GM12874 (cell line): ENCODE data around the gene EPB41L4B.

Source experiments
- TF ChIP-seq, protein P1 (sequence below): IDR thresholded peaks from 2 replicates; pipeline ENCODE4 v1.5.1; 2011; ENCODE audit warnings: low read depth, mild to moderate bottlenecking, control low read depth, low read length, moderate library complexity; ENCODE audit not compliant: insufficient read depth

Gene EPB41L4B

DNA sequence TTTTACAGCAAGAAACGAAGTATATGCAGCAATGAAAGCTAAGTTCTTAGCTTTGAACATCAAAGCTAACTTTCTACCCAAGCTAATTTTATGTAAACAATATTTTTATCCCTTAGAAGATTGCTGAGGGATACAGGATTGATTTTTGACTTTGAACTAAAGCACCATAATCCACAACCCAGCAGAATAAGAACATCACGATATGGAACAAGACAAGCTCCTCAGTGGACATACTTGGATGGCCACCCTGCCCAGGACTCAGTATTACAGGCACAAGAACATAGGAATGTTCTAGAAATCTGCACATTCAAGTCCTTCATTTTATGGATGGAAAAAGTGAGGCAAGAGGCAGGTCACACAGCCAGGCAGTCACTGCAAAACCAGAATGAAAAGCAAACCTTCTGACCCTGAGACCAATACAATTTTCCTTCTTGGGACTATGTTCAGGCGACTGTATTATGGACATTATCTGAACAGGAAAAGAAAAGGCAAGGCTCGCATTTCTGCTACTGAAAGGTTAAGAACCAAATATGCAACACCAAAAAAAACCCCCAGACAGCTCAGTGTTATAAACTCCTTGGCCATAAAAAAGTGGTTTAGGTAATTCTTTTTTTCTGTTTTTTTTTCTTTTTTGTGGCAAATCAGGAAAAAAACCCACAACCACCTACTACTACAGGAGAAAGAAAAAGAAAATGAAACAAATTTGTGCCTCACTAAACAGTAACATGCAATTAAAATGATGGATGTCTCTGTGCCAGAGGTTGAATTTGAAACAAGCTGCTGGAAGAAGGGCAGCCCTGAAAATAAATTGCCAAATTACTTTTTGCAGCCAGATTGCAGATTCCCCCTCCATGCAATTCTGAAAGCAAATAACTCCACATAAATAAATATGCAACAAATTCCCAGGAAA lies 25.4 kb downstream of the EPB41L4B start:
- TF ChIP-seq, protein P1, sequence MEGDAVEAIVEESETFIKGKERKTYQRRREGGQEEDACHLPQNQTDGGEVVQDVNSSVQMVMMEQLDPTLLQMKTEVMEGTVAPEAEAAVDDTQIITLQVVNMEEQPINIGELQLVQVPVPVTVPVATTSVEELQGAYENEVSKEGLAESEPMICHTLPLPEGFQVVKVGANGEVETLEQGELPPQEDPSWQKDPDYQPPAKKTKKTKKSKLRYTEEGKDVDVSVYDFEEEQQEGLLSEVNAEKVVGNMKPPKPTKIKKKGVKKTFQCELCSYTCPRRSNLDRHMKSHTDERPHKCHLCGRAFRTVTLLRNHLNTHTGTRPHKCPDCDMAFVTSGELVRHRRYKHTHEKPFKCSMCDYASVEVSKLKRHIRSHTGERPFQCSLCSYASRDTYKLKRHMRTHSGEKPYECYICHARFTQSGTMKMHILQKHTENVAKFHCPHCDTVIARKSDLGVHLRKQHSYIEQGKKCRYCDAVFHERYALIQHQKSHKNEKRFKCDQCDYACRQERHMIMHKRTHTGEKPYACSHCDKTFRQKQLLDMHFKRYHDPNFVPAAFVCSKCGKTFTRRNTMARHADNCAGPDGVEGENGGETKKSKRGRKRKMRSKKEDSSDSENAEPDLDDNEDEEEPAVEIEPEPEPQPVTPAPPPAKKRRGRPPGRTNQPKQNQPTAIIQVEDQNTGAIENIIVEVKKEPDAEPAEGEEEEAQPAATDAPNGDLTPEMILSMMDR: no peak

DNA sequence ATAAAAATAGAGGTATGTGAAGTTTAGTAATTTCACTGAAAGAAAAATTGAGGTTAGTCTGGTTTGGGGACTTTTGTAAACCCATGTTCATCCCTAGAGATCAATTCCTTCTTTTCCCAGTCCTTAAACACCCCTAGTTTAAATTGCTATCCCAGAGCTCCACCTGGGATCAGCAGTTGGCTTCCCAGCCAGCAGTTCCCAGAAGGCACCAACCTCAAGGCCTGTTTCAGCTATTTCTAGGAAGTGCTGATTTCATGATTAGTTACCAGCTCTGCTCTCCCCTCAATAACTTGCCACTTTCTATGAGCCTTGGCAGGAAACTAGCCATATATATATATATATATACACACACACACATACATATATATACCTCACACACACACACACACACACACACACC lies 30.5 kb downstream of the EPB41L4B start:
- TF ChIP-seq, protein P1: no peak

DNA sequence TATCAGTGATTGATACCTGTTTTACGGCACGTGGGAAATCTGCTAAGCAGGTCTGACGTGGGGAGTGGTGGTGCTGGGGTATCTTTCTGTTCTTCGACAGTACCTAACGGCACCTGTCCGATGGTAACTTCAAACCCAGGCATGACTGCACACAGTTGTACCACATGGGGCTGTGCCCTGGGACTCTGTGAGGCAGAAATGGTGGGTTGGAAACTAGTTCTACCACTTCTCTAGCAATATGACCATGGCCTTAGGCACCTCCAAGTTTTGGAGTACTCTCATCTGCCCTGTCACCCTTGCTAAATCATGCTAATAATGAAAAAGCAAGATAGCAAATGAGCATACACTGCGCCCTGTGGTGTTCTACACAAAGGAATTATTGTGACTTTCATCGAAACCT lies 30.9 kb downstream of the EPB41L4B start:
- TF ChIP-seq, protein P1: no peak

DNA sequence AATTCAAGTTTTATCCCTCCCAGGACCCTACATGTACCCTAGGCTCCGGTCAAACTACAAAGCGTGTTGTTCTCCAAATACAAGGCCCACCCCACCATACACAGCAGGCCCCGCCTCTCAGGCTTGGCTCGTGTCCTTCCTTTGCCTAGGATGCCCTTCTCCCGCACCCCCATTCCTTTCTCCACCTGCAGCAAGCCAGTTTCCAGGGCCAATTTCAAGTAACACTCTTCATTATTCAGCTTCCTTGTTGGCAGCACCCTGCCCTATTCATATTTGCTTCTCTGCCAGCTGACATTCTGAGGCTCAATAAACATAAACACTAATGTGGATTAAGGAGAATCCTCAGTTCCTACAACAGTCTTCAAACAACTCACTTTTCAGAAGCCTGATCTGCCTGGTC lies 31.7 kb downstream of the EPB41L4B start:
- TF ChIP-seq, protein P1: no peak

DNA sequence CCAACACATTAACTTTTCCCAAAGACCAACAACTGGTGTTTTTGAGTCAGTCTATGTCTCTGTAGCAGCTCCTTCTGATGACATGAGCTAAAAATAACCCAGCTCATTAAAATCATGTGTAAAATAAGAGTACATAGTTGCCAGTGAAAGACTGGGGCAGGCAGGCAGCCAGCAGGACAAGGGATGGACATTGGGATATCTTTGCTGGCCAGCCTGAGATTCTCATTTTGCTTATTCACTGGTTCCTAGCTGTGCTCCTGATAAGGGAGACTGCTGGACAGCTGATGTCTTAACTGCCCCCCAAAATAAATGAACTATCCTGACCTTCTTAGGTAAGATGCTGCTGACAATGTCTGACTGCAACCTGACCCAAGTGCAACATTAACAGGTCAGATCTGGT lies 33.9 kb downstream of the EPB41L4B start:
- TF ChIP-seq, protein P1: no peak

DNA sequence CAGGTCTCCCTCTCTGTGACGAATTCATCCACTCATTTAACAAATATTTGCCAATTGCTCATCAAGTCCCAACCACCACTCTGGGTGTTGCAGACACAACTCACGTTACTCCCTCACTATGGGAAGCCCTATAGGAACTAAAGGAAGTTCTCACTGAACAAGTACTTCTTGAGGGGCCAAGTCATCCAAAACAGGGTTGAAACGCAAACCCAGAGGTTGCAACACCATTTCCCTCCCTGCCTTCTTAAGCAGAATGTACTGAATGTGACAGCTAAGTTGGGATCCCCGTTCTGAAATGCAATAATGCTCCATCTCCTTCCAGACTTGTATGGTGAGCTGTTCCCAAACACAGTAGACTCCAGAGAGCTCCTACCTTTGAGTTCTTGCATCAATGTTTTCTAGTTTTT lies 34.3 kb downstream of the EPB41L4B start:
- TF ChIP-seq, protein P1: no peak

DNA sequence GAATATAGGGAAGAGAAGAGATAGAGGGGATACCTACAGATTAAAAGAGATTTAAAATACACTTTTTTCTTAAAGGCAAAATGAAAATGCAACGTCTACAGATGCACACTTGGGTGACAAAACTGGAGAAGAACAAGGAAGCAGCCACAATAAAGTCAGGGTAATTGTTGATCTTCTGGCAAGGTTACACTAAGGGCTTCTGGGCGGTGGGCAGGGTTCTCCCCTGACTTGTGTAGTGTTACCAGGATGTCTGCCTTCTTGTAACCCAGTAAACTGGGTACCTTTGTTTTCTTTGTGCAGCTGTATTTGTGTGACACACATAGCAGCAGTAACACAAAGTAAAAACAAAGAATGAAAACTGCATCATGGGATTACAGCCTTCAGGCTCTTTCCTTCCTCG lies 37.8 kb downstream of the EPB41L4B start:
- TF ChIP-seq, protein P1: no peak
